Measurements from ENCODE around the gene SBNO2.
A peak's percentile ranks its signal among the peaks of the same experiment; 100 is the strongest.

The SBNO2 gene

DNA sequence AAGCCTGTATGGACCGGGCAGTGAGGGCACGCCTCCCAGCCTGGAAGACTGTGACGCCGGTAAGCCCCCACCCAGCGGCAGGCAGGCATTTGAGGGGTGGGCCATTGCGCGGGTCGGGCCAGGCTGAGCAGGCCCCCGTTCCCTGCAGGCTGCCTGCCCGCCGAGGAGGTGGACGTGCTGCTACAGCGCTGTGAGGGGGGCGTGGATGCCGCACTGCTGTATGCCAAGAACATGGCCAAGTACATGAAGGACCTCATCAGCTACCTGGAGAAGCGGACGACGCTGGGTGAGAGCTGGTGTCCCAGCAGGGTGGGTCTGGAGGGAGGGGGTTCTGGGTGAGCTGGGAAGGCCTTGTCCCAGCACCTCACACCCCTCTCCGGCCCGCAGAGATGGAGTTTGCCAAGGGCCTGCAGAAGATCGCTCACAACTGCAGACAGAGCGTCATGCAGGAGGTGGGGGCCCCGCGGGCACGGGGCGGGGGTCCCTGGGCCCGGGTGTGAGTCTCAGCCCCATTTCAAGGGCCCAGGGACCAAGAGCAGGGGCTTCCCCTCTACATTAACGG, 100.0 kb downstream of the SBNO2 start:
- DNase-seq (ENCODE audit: low read depth in 2 of 2) = no peak

DNA sequence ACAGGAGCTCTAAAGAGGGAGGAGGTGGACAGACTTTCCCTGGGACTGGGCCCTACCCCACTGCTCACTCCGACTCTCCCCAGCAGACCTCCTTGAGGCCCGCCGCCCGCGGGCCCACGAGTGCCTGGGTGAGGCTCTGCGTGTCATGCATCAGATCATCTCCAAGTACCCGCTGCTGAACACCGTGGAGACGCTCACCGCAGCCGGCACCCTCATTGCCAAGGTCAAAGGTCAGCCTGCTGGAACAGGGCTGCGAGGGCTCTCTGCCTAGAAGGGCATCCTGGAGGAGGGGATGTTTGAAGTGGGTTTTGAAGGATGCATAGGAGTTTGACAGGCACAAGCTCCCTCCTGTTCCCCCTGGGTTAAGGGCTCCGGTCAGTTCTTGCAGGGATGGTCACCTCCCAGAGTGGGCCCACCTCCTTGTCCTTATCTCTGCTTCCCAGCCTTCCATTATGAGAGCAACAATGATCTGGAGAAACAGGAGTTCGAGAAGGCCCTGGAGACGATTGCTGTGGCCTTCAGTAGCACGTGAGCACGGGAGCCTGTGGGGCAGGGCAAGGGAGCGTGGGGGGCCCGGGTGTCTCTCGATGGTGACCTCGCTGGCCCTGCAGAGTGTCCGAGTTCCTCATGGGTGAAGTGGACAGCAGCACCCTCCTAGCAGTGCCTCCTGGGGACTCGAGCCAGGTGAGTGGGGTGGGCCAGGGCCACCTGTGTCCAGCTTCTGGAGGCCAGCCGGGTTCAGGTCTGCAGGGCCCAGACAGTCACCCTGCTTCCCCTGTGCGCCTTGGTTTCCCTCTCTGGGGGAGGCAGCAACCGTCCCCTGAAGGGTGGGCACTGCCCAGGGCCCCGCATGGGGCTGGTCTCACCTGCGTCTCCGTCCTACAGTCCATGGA, 100.8 kb downstream of the SBNO2 start:
- DNase-seq (ENCODE audit: low read depth in 2 of 2) = no peak

GRCh38 chr19:1072371-1073015, 101.6 kb downstream of the SBNO2 start:
- no peak for DNase-seq (ENCODE audit: low read depth in 2 of 2)

- no peak for DNase-seq (ENCODE audit: low read depth in 2 of 2)
These were observed 102.9 kb downstream of the SBNO2 start for GRCh38 chr19:1070931-1071791.

- no peak for DNase-seq (ENCODE audit: low read depth in 2 of 2)
These were observed 103.5 kb downstream of the SBNO2 start for GRCh38 chr19:1070576-1070930.

GRCh38 chr19:1069009-1069779, 104.9 kb downstream of the SBNO2 start:
- DNase-seq (ENCODE audit: low read depth in 2 of 2) = no peak

DNA sequence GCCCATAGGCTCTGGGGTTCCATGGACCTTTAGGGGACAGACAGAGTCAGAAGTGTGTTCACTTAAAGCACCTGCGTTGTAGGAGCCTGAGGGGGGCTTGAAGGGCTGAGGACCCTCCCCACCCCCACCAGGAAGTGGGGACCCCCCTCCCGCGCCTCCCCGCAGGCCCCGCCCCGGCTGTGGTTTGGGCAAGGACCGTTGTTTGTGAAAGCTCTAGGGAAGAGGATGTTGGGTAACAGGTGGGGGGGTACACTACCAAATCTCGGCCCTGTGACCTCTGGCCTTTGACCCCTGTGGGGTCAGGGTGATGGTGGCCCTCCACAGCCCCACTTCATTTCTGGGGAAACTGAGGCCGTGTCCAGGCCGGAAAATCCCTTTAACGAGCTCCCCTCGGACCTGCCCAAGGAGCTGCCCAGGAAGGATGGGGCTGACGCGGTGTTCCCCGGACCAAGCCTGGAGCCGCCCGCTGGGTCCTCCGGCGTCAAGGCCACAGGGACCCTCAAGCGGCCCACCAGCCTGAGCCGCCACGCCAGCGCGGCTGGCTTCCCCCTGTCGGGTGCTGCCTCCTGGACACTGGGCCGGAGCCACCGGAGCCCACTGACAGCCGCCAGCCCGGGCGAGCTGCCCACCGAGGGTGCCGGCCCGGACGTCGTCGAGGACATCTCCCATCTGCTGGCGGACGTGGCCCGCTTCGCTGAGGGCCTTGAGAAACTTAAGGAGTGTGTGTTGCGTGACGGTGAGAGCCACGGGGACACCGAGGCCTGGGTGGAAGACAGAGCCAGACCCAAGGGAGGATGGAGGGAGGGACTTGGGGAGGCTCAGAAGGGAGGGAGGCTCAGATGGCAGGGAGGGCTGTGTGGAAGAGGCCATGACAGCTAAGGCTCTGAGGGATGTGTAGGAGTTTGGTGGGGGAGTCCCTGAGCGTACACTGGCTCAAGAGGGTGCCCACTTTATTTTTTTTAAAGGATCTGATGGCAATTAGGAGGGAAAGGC, 105.8 kb downstream of the SBNO2 start:
- no peak for DNase-seq (ENCODE audit: low read depth in 2 of 2)

GRCh38 chr19:1067341-1067957, 106.6 kb downstream of the SBNO2 start:
- DNase-seq (ENCODE audit: low read depth in 2 of 2) = no peak

- peak; percentile 60 to 74 for DNase-seq (ENCODE audit: low read depth in 2 of 2)
These were observed 107.2 kb downstream of the SBNO2 start, which contains the start of gene ARHGAP45 for GRCh38 chr19:1066748-1067340. ARHGAP45 (plus strand) TSS chr19:1067167; CDS start chr19:1067406, 239 bp downstream.

DNA sequence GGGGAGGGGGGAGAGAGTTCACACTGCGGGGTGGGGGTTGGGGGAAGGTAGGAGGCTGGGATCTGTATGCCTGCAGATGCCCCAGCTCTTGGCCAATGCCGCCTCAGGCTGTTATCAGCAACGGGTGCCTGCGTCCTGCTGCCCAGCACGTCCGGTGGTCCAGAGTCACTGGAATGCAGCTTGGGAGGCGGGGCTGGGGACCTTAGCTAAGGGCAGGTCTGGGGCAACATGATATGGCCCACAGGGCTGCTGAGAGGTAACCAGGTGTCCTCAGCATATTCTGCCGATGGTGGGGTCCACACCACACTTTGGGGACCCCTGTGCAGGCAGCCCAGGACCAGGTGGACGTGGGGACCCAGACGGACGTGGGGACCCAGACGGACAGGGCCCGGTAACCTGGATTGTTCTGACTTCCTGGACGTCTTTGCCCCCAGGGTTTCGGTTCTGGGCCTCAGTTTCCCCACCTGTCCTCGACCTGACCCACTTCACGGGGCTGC, 107.8 kb downstream of the SBNO2 start:
- DNase-seq (ENCODE audit: low read depth in 2 of 2) = no peak

GRCh38 chr19:1065606-1066109, 108.4 kb downstream of the SBNO2 start:
- DNase-seq (ENCODE audit: low read depth in 2 of 2) = no peak

GRCh38 chr19:1064661-1065605, 109.1 kb downstream of the SBNO2 start:
- DNase-seq (ENCODE audit: low read depth in 2 of 2) = peak; percentile 58 to 69

DNA sequence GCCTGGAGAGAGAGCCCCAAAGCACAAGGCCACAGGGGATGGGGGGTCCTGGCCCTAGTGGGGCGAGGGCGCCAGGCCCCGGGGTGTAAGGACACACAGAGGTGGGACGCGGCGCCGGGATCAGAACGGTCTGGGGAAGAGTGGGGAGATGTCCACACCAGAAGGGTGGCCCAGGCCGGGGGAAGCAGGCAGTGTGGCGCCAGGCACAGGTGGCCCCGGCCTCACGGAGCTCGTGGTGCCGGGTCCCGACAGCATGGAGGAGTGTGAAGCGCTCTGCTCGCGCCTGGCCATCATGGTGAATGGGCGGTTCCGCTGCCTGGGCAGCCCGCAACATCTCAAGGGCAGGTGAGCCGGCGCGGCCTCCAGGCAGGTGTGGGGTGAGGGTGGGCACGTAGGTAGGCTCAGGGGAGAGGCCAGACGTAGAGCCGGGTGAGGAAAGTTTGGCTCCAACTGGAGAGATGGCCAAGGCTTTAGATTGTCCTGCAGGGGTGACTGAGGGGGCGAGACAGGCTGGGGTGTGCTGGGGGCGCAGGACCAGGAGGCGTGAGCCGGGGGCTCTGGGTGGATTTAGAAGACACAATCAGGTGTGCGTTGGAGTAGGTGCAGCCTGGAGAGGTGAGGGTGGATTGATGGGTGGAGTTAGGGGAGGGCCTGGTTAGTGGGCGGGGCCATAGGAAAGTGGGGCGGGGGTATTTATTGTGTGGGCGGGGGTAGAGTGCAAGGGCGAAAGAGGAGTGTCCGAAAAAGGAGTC, 110.0 kb downstream of the SBNO2 start:
- DNase-seq (ENCODE audit: low read depth in 2 of 2) = no peak

DNA sequence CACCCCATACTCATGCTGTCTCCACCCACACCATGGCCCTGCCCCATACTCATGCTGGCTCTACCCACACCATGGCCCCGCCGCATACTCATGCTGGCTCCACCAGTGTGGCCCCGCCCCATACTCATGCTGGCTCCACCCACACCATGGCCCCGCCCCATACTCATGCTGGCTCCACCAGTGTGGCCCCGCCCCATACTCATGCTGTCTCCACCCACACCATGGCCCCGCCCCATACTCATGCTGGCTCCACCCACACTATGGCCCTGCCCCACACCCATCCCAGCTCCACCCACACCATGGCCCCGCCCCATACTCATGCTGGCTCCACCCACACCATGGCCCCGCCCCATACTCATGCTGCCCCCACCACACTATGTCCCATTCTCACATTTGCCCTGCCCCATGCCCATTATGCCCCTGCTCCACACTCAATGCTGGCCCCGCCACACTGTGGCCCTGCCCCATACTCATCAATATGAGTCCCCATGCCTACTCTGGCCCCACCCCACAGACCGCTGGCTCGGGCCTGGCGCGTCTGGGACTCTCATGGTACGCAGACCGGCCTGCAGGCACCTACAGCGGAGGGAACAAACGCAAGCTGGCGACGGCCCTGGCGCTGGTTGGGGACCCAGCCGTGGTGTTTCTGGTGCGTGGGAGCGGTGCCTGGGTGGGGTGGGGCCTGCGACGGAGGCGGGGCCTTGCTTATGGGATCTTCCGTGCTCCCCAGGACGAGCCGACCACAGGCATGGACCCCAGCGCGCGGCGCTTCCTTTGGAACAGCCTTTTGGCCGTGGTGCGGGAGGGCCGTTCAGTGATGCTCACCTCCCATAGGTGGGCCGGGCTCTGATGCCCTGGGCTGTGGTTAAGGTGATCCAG, 110.8 kb downstream of the SBNO2 start:
- no peak for DNase-seq (ENCODE audit: low read depth in 2 of 2)

DNA sequence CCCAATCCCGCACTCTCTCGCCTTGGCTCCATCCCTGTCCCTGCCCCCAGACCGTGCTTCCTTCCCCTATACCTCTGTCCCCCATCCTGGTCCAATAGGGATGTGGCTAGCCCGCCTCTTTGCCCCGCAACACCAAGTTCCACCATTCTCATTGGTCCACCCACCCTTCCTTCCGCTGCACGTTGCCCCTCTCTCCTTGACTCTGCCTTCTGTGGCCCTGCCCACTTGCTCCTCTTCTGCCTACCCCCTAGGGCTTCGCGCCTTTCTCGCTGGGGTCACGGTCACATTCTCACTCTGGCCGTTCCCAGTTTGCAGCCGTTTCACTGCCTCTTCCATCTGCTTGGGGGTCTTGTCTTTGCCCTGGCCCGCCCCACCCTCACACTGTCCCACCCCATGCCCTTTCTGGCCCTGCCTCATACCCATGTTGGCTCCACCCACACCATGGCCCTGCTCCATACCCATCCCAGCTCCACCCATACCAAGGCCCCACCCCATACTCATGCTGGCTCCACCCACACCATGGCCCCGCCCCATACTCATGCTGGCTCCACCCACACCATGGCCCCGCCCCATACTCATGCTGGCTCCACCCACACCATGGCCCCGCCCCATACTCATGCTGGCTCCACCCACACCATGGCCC, 111.6 kb downstream of the SBNO2 start:
- no peak for DNase-seq (ENCODE audit: low read depth in 2 of 2)
